ENCODE measurements around the gene SF3B2. TPM values are rescaled to one million over a fixed set of nuclear protein-coding genes. Genes with fewer than 3 reads are reported as not detected.
"Not testable (repeated sequence)": the region's sequence is repeated elsewhere in the genome, so short reads cannot be mapped to it uniquely, and the experiment has no call there.

SF3B2 gene
- total RNA-seq, 2 experiments from 2014 or later = 185 to 260 TPM

DNA sequence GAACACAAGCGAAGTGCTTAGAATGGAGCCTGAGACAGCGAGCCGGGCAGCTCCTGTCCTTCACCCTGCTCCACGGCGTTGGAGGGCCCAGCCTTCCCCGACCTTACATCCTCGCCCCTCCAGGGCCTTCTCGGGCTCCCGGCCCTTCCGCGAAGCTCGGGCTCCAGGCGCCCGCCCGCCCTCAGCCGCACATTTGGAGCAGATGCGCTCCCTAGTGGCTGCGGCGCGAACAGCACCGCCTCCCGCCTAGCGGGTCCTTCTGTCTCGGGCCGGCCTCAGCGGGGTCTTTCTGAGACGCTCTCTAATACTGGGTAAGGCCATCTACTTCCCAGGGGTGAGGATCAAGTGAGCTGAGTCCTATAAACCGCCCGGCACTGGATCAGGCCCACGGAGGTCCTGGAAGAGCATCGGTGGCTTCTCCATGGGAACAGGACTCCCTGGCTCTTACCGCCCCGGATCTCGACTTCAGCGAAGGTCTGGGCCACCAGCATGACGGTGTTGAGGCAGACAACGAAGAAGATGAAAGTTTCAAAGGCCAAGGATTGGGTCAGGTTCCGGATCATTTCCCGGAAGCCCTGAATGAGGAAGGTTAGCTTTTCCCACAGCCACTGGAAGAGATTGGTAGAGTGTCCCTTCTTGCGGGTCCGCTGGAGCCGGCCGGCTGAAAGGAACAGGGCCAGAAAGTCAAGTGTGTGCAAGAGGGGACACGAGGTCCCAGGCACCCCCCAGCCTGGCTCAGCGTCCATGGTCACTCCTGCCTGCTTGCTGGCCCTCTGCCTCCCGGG is 29.6 kb upstream of the SF3B2 start:
- ChIA-PET POLR2A (no interaction called here), CTCF (ENCODE audit: unreplicated experiment) (interaction anchor here (1.3 to 1.4 kb wide), 2 partner anchors 20 to 23 kb away, joined by 3 to 5 read pairs; partner anchors contain the start of gene BANF1)

DNA sequence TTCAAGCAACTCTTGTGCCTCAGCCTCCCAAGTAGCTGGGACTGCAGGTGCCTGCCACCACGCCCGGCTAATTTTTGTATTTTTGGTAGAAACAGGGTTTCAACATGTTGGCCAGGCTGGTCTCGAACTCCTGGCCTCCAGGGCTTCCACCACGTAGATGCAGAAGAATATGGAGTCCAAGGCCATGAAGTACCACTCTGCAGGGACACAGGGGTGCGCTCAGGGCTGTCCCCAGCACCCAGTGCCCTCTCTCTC is 29.1 kb upstream of the SF3B2 start:
- intact Hi-C loops (cut with micrococcal nuclease; ENCODE audit: unreplicated experiment); H3K4me2 ChIP-seq (ENCODE audit: low read length); H2AFZ ChIP-seq (ENCODE audit: low read length); DNase-seq (ENCODE audit: low spot score); H3K9me3 ChIP-seq (ENCODE audit: low read length); H3K9me2 ChIP-seq (ENCODE audit: insufficient read depth, low read length); H3K79me2 ChIP-seq (ENCODE audit: insufficient read depth, low read depth, low read length); H3K36me3 ChIP-seq (ENCODE audit: insufficient read depth, low read length); H3K4me1 ChIP-seq (ENCODE audit: insufficient read depth, low read length, poor library complexity, severe bottlenecking); H3K4me3 ChIP-seq (ENCODE audit: low read depth, low read length, poor library complexity, severe bottlenecking); H4K20me1 ChIP-seq (ENCODE audit: insufficient read depth, low read length); BruUV-seq (replicated peaks); H3K27ac ChIP-seq (ENCODE audit: low read depth, low read length, poor library complexity, severe bottlenecking); POLR2A ChIA-PET: not testable (repeated sequence)
- CTCF ChIA-PET (ENCODE audit: unreplicated experiment) = interaction anchor here (1.3 to 1.4 kb wide), 2 partner anchors 21 to 22 kb away, joined by 3 to 5 read pairs; partner anchors contain the start of gene BANF1

More for the DNA sequence above, 29.6 kb upstream of the SF3B2 start:
- no TSS peak for BruUV-seq (replicated peaks)
- Histone ChIP-seq H3K79me2 (ENCODE audit: insufficient read depth, low read depth, low read length) (no peaks in the 10 kb centered on the region), H3K9me2 (ENCODE audit: insufficient read depth, low read length) (no peaks in the 10 kb centered on the region), H4K20me1 (ENCODE audit: insufficient read depth, low read length) (no peaks in the 10 kb centered on the region), H3K4me1 (ENCODE audit: insufficient read depth, low read length, poor library complexity, severe bottlenecking) (no peaks in the 10 kb centered on the region), H3K4me2 (ENCODE audit: low read length) (no peak overlapping the region), H3K9me3 (ENCODE audit: low read length) (no peaks in the 10 kb centered on the region), H3K4me3 (ENCODE audit: low read depth, low read length, poor library complexity, severe bottlenecking) (no peak overlapping the region), H3K27ac (ENCODE audit: low read depth, low read length, poor library complexity, severe bottlenecking) (no peak overlapping the region), H3K36me3 (ENCODE audit: insufficient read depth, low read length) (no peaks in the 10 kb centered on the region), H2AFZ (ENCODE audit: low read length) (no peak overlapping the region)
- no peak for TF ChIP-seq EZH2phosphoT487 (IDR thresholded peaks at IDR 0.05; ENCODE audit: borderline replicate concordance, low read depth, low read length)
- TF ChIP-seq, protein P1, sequence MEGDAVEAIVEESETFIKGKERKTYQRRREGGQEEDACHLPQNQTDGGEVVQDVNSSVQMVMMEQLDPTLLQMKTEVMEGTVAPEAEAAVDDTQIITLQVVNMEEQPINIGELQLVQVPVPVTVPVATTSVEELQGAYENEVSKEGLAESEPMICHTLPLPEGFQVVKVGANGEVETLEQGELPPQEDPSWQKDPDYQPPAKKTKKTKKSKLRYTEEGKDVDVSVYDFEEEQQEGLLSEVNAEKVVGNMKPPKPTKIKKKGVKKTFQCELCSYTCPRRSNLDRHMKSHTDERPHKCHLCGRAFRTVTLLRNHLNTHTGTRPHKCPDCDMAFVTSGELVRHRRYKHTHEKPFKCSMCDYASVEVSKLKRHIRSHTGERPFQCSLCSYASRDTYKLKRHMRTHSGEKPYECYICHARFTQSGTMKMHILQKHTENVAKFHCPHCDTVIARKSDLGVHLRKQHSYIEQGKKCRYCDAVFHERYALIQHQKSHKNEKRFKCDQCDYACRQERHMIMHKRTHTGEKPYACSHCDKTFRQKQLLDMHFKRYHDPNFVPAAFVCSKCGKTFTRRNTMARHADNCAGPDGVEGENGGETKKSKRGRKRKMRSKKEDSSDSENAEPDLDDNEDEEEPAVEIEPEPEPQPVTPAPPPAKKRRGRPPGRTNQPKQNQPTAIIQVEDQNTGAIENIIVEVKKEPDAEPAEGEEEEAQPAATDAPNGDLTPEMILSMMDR (conservative IDR thresholded peaks at IDR 0.05; ENCODE audit: low read length) = peak; percentile 86
- DNase-seq (ENCODE audit: low spot score) = peak; percentile 53
- intact Hi-C loops (cut with micrococcal nuclease; ENCODE audit: unreplicated experiment) = no loop called here

DNA sequence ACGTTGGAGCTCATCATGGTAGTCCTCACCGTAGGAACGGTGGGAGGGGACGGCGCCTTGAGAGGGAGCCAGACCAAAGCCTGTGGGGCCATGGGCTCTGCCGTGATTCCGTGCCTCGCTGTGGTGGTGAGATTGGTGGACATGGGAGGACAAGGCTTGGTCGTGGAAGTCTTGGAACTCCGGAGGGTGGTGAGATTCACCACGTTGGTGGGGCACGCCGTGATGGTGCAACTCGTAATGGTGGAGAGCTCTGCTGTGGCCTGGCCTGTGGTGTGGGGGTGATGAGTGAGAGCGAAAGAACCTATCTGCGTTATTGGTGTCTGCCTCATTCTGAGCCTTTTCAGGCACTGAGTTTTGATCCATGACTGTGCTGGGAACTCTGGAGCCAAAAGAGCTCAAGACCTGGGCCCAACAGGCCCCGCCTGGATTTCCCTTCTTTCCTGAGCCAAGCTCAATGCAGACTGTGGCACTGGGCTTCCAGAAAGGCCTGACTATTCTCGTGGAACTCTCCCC is 26.1 kb upstream of the SF3B2 start, which contains the start of gene CATSPER1:
TSS of gene CATSPER1 (minus strand) at position 463 of the 513 bp plus-strand sequence. CDS start at position 363, 100 bp downstream.
- BruUV-seq (replicated peaks) = no TSS peak
- H4K20me1 ChIP-seq (ENCODE audit: insufficient read depth, low read length) = no peaks in the 10 kb centered on the region
- H2AFZ ChIP-seq (ENCODE audit: low read length) = no peak within 1 kb of the TSS
- CTCF ChIA-PET (ENCODE audit: unreplicated experiment) = interaction anchor here (0.7 kb wide), 1 partner anchor 10 kb away, joined by 3 read pairs; no protein-coding TSS in a partner anchor
- no peaks in the 10 kb centered on the region for H3K9me3 ChIP-seq (ENCODE audit: low read length)
- POLR2A ChIA-PET = interaction anchor here (0.6 kb wide), 1 partner anchor 105 kb away, joined by 3 read pairs; no protein-coding TSS in a partner anchor
- H3K9me2 ChIP-seq (ENCODE audit: insufficient read depth, low read length) = no peaks in the 10 kb centered on the region
- DNase-seq (ENCODE audit: low spot score) = no peak
- no peak within 1 kb of the TSS for H3K4me3 ChIP-seq (ENCODE audit: low read depth, low read length, poor library complexity, severe bottlenecking)
- H3K27ac ChIP-seq (ENCODE audit: low read depth, low read length, poor library complexity, severe bottlenecking) = no peak within 1 kb of the TSS
- H3K79me2 ChIP-seq (ENCODE audit: insufficient read depth, low read depth, low read length) = no peaks in the 10 kb centered on the region
- intact Hi-C loops (cut with micrococcal nuclease; ENCODE audit: unreplicated experiment) = no loop called here
- H3K36me3 ChIP-seq (ENCODE audit: insufficient read depth, low read length) = no peaks in the 10 kb centered on the region
- TF ChIP-seq, protein P1 (conservative IDR thresholded peaks at IDR 0.05; ENCODE audit: low read length) = no peak
- H3K4me1 ChIP-seq (ENCODE audit: insufficient read depth, low read length, poor library complexity, severe bottlenecking) = no peaks in the 10 kb centered on the region
- H3K4me2 ChIP-seq (ENCODE audit: low read length) = no peak within 1 kb of the TSS

Measured in OCI-LY7 (cell line).